K562 (cell line): ENCODE measurements around the gene RPTOR. TPM values are rescaled to one million over a fixed set of nuclear protein-coding genes. Genes with fewer than 3 reads are reported as not detected.

Experiments used
- ATAC-seq: fragments of 200-7000 bp; cut with Tn5 transposase; 3 replicates; pipeline ENCODE4 v1.9.1; 2020; ENCODE audit warnings: moderate library complexity
- BruUV-seq: library from RNA; stranded (reverse); fragments of 400-500 nt; replicated peaks from 2 replicates; lab custom pipeline; 2021; lab: Mats Ljungman, UMichigan
- CTCF ChIA-PET: fragments of 300-600 bp; formaldehyde crosslinking; extraction: SDS; loops from one replicate; lab custom pipeline; 2021; ENCODE audit warnings: low intra/inter-chr PET ratio; lab: Yijun Ruan, JAX
- POLR2A ChIA-PET: fragments of 300-600, 350-650 bp; sonication (Branson Sonifier 250); formaldehyde crosslinking; extraction: SDS; loops from one replicate; lab custom pipeline; 2021; ENCODE audit warnings: antibody characterized with exemption, inconsistent platforms; lab: Yijun Ruan, JAX
- DNase-seq, 4 experiments: peaks; one replicate each; pipeline versions ENCODE4 v3.0.0 to v3.0.0-alpha.2; 2011 to 2018; ENCODE audit warnings: low spot score in 3 of 4, mixed read lengths in 3 of 4; ENCODE audit errors: extremely low read depth in 1 of 4
- FAIRE-seq: peaks from 2 replicates; lab custom pipeline; 2011; peaks lifted over from hg19 to GRCh38; lab: Jason Lieb, UNC
- H2AFZ ChIP-seq: 2 replicates; pipeline ENCODE4 v1.6.0; 2011; ENCODE audit warnings: low read depth, low read length, control low read depth, inconsistent platforms
- H3K27ac ChIP-seq: fragments of 200-600 bp; 3 replicates; pipeline ENCODE4 v1.8.0; 2011; ENCODE audit warnings: low read depth, mild to moderate bottlenecking, control low read depth, inconsistent platforms, low read length, moderate library complexity, mixed read lengths; ENCODE audit errors: extremely low read depth
- H3K27me3 ChIP-seq, 2 experiments: fragments of 300-600 bp in 1 of 2; 2 replicates in 1 of 2; 3 replicates in 1 of 2; pipeline versions ENCODE4 v1.6.0 to v1.8.0; 2011; ENCODE audit warnings: inconsistent platforms in 2 of 2, low read length in 2 of 2, mild to moderate bottlenecking in 1 of 2, mixed read lengths in 1 of 2, moderate library complexity in 1 of 2; ENCODE audit not compliant: control insufficient read depth in 2 of 2, insufficient read depth in 2 of 2
- H3K36me3 ChIP-seq: fragments of 300-600 bp; 3 replicates; pipeline ENCODE4 v1.8.0; 2011; ENCODE audit warnings: mild to moderate bottlenecking, low read length, inconsistent platforms; ENCODE audit not compliant: control insufficient read depth, insufficient read depth
- H3K4me1 ChIP-seq, 2 experiments: fragments of 200-600 bp in 1 of 2; replicated peaks in 1 of 2; 2 replicates in 1 of 2; 3 replicates in 1 of 2; pipeline versions ENCODE4 v1.5.1 to v1.8.0; 2011; ENCODE audit warnings: inconsistent platforms in 2 of 2, low read length in 2 of 2, mild to moderate bottlenecking in 1 of 2, mixed read lengths in 1 of 2, moderate library complexity in 1 of 2; ENCODE audit not compliant: control insufficient read depth in 2 of 2, insufficient read depth in 2 of 2
- H3K4me2 ChIP-seq: 2 replicates; pipeline ENCODE4 v1.6.1; 2011; ENCODE audit warnings: low read length, control low read depth, inconsistent platforms, mixed read lengths; ENCODE audit not compliant: insufficient read depth
- H3K4me3 ChIP-seq: fragments of 200-600 bp; sonication (generic), shearing (Covaris generic); 2 replicates; pipeline ENCODE4 v1.5.1; 2016; ENCODE audit warnings: control low read depth, inconsistent platforms
- H3K79me2 ChIP-seq: fragments of 200-600 bp; 3 replicates; pipeline ENCODE4 v1.8.0; 2011; ENCODE audit warnings: low read length, inconsistent platforms; ENCODE audit not compliant: control insufficient read depth, insufficient read depth
- H3K9ac ChIP-seq, 2 experiments: 2 replicates each; pipeline versions ENCODE4 v1.6.0 to v1.6.1; 2011; ENCODE audit warnings: low read depth in 2 of 2, low read length in 2 of 2, control low read depth in 1 of 2, inconsistent platforms in 1 of 2, mild to moderate bottlenecking in 1 of 2, mixed read lengths in 1 of 2; ENCODE audit not compliant: insufficient read depth in 1 of 2
- H3K9me1 ChIP-seq: one replicate; pipeline ENCODE4 v1.6.0; 2011; ENCODE audit warnings: inconsistent platforms, mild to moderate bottlenecking, low read length, moderate library complexity; ENCODE audit not compliant: control insufficient read depth, insufficient read depth
- H3K9me3 ChIP-seq: replicated peaks from 2 replicates; pipeline ENCODE4 v1.5.1; 2011; ENCODE audit warnings: low read depth, low read length, inconsistent platforms; ENCODE audit not compliant: control insufficient read depth, insufficient read depth
- H4K20me1 ChIP-seq: replicated peaks from 2 replicates; pipeline ENCODE4 v1.6.1; 2011; ENCODE audit warnings: low read length, inconsistent platforms, mixed read lengths; ENCODE audit not compliant: control insufficient read depth, insufficient read depth
- CAMTA2 ChIP-seq: fragments of 250-450 bp; sonication (Bioruptor Pico); conservative IDR thresholded peaks from 2 replicates; pipeline ENCODE4 v1.5.1; 2022
- ETS2 ChIP-seq: IDR thresholded peaks from 2 replicates; pipeline ENCODE4 v1.6.1; 2016; ENCODE audit warnings: borderline replicate concordance, missing genetic modification characterization, mild to moderate bottlenecking, moderate library complexity, missing compliant biosample characterization; ENCODE audit not compliant: poor library complexity, severe bottlenecking
- MXI1 ChIP-seq: IDR thresholded peaks from 2 replicates; pipeline ENCODE4 v1.6.1; 2011; ENCODE audit warnings: low read depth, mild to moderate bottlenecking, improper control_type of control experiment, low read length
- OTX1 ChIP-seq: fragments of 450-650 bp; formaldehyde crosslinking; IDR thresholded peaks from 2 replicates; pipeline ENCODE4 v1.4.0; 2022; ENCODE audit warnings: mild to moderate bottlenecking
- THRA ChIP-seq: fragments of 450-650 bp; IDR thresholded peaks from 2 replicates; pipeline ENCODE4 v1.6.1; 2017; ENCODE audit warnings: mild to moderate bottlenecking, moderate library complexity
- ZBTB2 ChIP-seq: fragments of 450-650 bp; IDR thresholded peaks from 2 replicates; pipeline ENCODE4 v1.6.1; 2016; ENCODE audit warnings: antibody characterized with exemption
- ZC3H8 ChIP-seq: fragments of 450-650 bp; IDR thresholded peaks from 2 replicates; pipeline ENCODE4 v1.6.1; 2017
- ZNF277 ChIP-seq: fragments of 250-450 bp; sonication (Bioruptor Pico); IDR thresholded peaks from 2 replicates; pipeline ENCODE4 v1.8.0; 2022; ENCODE audit warnings: inconsistent platforms, mild to moderate bottlenecking, moderate library complexity, borderline replicate concordance
- ZNF639 ChIP-seq, 2 experiments: fragments of 200-800 bp in 1 of 2; sonication (Bioruptor generic) in 1 of 2; sonication (generic) in 1 of 2; formaldehyde crosslinking in 1 of 2; IDR thresholded peaks in 1 of 2; conservative IDR thresholded peaks in 1 of 2; 2 replicates each; pipeline versions ENCODE4 v1.5.0 to v1.6.1; 2016 to 2020; ENCODE audit warnings: missing compliant biosample characterization in 1 of 2, missing genetic modification characterization in 1 of 2, missing genetic modification reagents in 1 of 2
- ZNF830 ChIP-seq: fragments of 250-450 bp; sonication (Bioruptor Pico); IDR thresholded peaks from 2 replicates; pipeline ENCODE4 v1.5.0; 2021; ENCODE audit warnings: mild to moderate bottlenecking
- WGBS: fragments of 100-300 bp; shearing (Covaris generic); methylation state at CpG from one replicate; pipeline ENCODE4 v1.1.6; 2016; ENCODE audit warnings: low coverage, mixed read lengths; ENCODE audit not compliant: insufficient coverage; ENCODE audit errors: missing lambda C conversion rate; 5-methylcytosine and 5-hydroxymethylcytosine counted together
- in situ Hi-C: fragments of 300-500 bp; cut with MboI; formaldehyde crosslinking; loops from 4 replicates; pipeline ENCODE4 v1.15.0; 2018; ENCODE audit warnings: inconsistent platforms, mixed read lengths
- intact Hi-C: fragments of 100-400 bp; cut with micrococcal nuclease; formaldehyde crosslinking; loops from 2 replicates; pipeline ENCODE4 v1.14.2; 2022
- polyA plus RNA-seq, 8 experiments: library from polyadenylated mRNA; depleted of rRNA in 4 of 8; stranded (reverse) in 5 of 8; unstranded in 3 of 8; fragments of >200 nt; fragmentation: Nextera tagmentation in 2 of 8; fragmentation: Illumina TruSeq in 1 of 8; extraction: Ambion mirVana in 2 of 8; extraction: Trizol in 1 of 8; gene quantifications; 2 replicates each; pipeline versions ENCODE4 v1.2.1 to v1.2.3, GENCODE V29; 2011 to 2014; ENCODE audit warnings: inconsistent platforms in 1 of 8, missing spikeins in 1 of 8
- total RNA-seq, 7 experiments: library from RNA; depleted of rRNA in 6 of 7; stranded (reverse); fragments of >200 nt in 6 of 7; fragmentation: Illumina TruSeq in 2 of 7; extraction: Trizol in 2 of 7; gene quantifications; 2 replicates each; pipeline versions ENCODE4 v1.2.1 to v1.2.3, GENCODE V29; 2011 to 2021; ENCODE audit warnings: low replicate concordance in 1 of 7
- TF ChIP-seq, protein P1 (sequence below): fragments of 250-450 bp; sonication (Bioruptor Pico); IDR thresholded peaks from 2 replicates; pipeline ENCODE4 v1.4.0; 2020

RPTOR gene
- total and polyA plus RNA-seq, 9 of the 15 experiments (the other 6 are each of a cell fraction or from before 2014, with no cell fraction given), result 0.24 to 54.1 (median 10.2) TPM

DNA sequence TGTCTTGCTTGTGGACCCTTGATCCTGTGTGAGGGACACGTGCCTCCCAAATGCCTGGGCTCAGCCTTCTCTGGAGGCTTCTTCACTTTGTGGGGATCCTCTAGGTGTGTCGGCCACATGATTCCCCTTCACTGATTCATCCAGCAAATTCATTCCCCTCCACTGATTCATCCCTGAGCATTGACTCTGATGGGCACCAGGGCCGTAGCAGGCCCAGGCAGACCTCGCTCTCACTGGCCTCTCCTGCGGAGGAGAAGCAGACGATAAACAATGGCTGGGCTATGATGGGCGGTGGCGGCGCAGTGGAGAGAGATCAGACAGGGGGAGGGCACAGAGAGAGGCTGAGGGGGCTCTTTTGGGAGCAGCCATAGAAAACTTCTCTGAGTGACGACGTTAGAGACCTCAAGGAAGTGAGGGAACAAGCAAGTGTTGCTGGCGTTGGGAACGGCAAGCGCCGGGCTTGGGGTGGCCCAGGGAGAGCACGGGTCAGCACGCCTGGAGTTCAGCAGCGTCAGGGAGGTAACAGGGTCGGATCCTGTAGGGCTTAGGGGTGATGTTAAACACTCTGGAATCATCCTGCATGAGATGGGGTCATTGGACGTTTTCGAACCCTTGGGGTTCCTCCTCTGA is 17.5 kb upstream of the RPTOR start:
- DNase-seq, result no peak
- TF ChIP-seq OTX1 (CRISPR knock-in tag) (no peak), MXI1 (no peak), ZNF830 (CRISPR knock-in tag) (no peak), ZC3H8 (no peak), ZNF277 (CRISPR knock-in tag) (no peak), ZNF639 (CRISPR knock-in tag; conservative IDR thresholded peaks at IDR 0.05 in 1 of 2, IDR thresholded peaks at IDR 0.05 in 1 of 2) (no peak), THRA (no peak), ETS2 (tag) (no peak), CAMTA2 (CRISPR knock-in tag) (no peak), ZBTB2 (no peak)
- TF ChIP-seq, protein P1, sequence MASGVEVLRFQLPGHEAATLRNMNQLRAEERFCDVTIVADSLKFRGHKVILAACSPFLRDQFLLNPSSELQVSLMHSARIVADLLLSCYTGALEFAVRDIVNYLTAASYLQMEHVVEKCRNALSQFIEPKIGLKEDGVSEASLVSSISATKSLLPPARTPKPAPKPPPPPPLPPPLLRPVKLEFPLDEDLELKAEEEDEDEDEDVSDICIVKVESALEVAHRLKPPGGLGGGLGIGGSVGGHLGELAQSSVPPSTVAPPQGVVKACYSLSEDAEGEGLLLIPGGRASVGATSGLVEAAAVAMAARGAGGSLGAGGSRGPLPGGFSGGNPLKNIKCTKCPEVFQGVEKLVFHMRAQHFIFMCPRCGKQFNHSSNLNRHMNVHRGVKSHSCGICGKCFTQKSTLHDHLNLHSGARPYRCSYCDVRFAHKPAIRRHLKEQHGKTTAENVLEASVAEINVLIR (CRISPR knock-in tag), result no peak
- ChIA-PET POLR2A (no interaction called here), CTCF (no interaction called here)
- Histone ChIP-seq H2AFZ (no peak overlapping the region), H3K27ac (no peak overlapping the region), H3K9me1 (no peaks in the 10 kb centered on the region), H3K4me1 (peaks cover 0 to 7% of the 10 kb centered on the region in 2 experiments; a peak in 1 of 5 replicates), H3K9me3 (peaks cover 4% of the 10 kb centered on the region; the same call in 1 of the 2 replicates), H3K4me3 (no peak overlapping the region), H3K79me2 (no peaks in the 10 kb centered on the region), H3K4me2 (no peak overlapping the region), H3K9ac (0 out of 4 replicates have a peak overlapping the region, but pooled peaks of 1 of the 2 experiments have one; percentile 36), H3K36me3 (no peaks in the 10 kb centered on the region), H4K20me1 (no peaks in the 10 kb centered on the region; the same call in 1 of the 2 replicates), H3K27me3 (peaks cover 52 to 79% of the 10 kb centered on the region in 2 experiments)
- ATAC-seq, result no peak; the same call in 2 of the 3 replicates
- BruUV-seq, result no TSS peak
- in situ Hi-C loops (no loop called here), intact Hi-C loops (no loop called here)
- no peak for FAIRE-seq
- WGBS, result 4% methylated on average over 21 of the region's 21 CpGs
